Esophagus mucosa (tissue), 1 donor: ENCODE results near the gene CARD9. TPM values are rescaled to one million over a fixed set of nuclear protein-coding genes. Genes with fewer than 3 reads are reported as not detected.

Experiments used
- ATAC-seq: fragments of 200-7000 bp; cut with Tn5 transposase; one replicate; pipeline ENCODE4 v1.9.1; 2020
- total RNA-seq: library from RNA; stranded (reverse); gene quantifications from one replicate; pipeline ENCODE4 v1.2.4, GENCODE V29; 2023
- donor health status: DM: yes; HTN: yes; CAD: no.

CARD9 gene
- total RNA-seq, 1 donor from 2014 or later: 0.80 TPM

- ATAC-seq: peak; percentile 84
These were observed 26.8 kb upstream of the CARD9 start, which contains the start of gene SNAPC4 for GRCh38 chr9:136400038-136400834. TSS of gene SNAPC4 (minus strand) at chr9:136400170. CDS start at chr9:136398428, 1,742 bp downstream.

- peak; percentile 23 for ATAC-seq
These were observed 25.9 kb upstream of the CARD9 start for GRCh38 chr9:136399176-136400037.

- no peak for ATAC-seq
These were observed 24.8 kb upstream of the CARD9 start for GRCh38 chr9:136398286-136398685.

- ATAC-seq: no peak
These were observed 24.2 kb upstream of the CARD9 start for GRCh38 chr9:136397643-136398042.

- ATAC-seq: no peak
These were observed 22.7 kb upstream of the CARD9 start for GRCh38 chr9:136396219-136396515.

- ATAC-seq: no peak
These were observed 22.1 kb upstream of the CARD9 start for GRCh38 chr9:136395345-136396218.

- ATAC-seq: no peak
These were observed 21.5 kb upstream of the CARD9 start for GRCh38 chr9:136395020-136395340.

GRCh38 chr9:136394312-136395019 is 21.0 kb upstream of the CARD9 start:
- no peak for ATAC-seq

GRCh38 chr9:136393531-136393930 is 20.1 kb upstream of the CARD9 start:
- no peak for ATAC-seq

- no peak for ATAC-seq
These were observed 19.3 kb upstream of the CARD9 start for GRCh38 chr9:136392538-136393449.

- no peak for ATAC-seq
These were observed 18.5 kb upstream of the CARD9 start for GRCh38 chr9:136391737-136392537.

- no peak for ATAC-seq
These were observed 15.9 kb upstream of the CARD9 start for GRCh38 chr9:136389396-136389795.

- ATAC-seq: no peak
These were observed 13.7 kb upstream of the CARD9 start for GRCh38 chr9:136387217-136387616.

- no peak for ATAC-seq
These were observed 12.5 kb upstream of the CARD9 start for GRCh38 chr9:136386018-136386417.

GRCh38 chr9:136385015-136385414 is 11.5 kb upstream of the CARD9 start:
- ATAC-seq: no peak

GRCh38 chr9:136383436-136383835 is 10.0 kb upstream of the CARD9 start:
- no peak for ATAC-seq

GRCh38 chr9:136381966-136382513 is 8.6 kb upstream of the CARD9 start:
- ATAC-seq: no peak

GRCh38 chr9:136381311-136381710 is 7.8 kb upstream of the CARD9 start:
- ATAC-seq: no peak

- ATAC-seq: no peak
These were observed 6.9 kb upstream of the CARD9 start for GRCh38 chr9:136380381-136380780.

- ATAC-seq: no peak
These were observed 6.4 kb upstream of the CARD9 start for GRCh38 chr9:136379891-136380290.
